ENCODE measurements around the gene TENM4.

Gene TENM4

DNA sequence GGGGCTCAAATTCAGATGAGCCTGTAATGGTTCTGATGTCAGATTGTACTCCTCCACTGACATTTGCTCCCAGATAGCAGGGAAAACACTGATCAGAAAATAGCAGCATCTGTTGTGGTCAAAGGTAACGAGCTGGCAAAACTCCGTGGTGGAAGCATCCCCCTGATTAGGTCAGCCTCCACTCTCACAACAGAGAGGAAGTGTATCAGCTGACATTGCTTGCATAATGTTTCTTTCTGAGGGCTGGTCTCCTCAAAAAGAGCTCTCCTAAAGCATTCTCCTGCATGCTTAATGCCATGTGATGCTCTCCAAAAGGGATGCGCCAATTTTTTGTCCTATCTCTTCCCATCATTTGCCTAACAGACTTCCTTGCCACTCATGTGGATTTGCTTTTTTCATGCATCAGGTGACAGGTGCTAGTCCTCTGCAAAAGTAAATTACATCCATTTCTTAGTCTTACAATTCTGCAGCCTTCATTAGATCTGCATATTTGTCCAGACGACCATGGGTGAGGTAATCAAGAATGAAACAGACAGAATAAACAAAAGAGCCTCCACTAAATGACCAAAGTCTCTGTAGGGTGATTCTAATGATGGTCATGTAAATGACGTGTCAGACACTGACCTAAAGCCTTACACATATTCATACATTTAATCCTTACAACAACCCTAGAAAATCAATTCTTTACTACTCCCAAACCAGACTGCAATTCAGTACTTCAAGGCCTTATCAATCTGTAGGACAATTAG, 6.4 kb upstream of the TENM4 start:
- no peak for DNase-seq

DNA sequence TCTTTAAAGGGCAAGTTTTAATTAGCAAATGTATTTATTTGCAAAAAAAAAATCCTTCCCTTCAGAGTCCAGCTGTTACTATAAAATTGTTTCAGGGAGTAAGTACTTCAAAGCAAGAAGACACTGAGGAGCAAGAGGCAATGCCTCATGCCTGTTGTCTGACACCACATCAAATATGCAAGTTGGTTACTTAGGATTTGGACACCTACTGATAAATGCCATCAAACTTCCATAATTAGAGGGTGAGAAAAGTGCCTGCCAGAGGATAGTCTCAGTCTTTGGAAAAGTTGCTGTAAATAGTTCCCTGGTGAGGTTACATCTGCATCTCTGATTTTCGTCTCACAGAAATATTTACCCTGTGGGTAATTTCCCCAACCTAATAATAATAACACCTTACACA, 4.1 kb upstream of the TENM4 start:
- DNase-seq, result no peak

DNA sequence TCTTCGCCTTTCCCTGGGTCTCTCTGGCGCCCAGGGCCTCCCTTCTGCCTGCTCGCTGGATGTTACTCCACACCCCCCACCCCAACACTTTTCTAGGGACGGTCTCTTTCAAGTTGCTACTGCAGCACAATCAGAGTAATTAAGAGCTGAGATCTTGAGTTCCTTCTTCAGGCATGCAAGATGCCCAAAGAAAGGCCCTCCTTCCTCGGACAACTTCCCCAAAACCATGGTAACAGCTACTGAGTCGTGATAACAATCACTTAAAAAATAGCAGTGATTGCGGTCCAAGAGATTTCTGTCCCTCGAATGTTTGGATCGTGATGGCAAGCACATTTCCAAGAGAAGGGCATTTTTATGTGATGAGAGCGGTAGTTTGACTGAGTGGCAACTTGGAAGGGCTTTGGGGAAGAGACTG, 638 bp upstream of the TENM4 start:
- DNase-seq, result peak; percentile 75

DNA sequence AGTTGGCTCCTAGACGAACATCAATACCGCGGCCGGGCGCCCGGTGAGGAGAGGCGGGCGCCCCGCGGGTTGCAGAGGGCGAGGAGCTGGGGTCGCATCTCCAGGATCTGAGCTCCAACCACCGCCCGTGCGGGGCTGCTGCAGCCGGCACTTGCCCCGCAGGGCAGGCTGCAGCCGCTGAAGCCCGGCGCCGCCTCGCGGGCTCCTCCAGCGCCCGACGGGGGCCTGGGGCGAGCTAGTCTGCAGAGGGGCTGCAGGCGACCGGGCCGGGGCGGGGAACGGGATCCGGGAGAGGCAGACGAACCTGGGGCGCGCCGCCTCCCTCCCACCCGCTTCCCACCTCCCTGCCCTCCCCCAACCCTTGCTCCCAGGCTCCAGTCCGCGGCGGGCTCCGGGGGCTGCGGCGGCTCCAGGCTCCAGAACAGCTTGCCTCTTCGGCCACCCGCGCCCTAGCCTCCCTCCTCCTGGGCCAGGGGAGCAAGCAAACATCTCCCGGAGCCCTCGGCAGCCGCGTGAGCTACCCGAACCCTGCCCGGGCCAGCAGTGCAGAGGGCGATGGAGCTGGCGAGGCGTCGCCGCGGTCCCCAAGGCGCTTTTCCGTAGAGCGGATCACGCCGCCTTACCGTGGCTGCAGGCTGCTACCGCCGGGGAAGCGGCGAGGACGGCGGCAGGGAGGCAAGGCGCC, 802 bp downstream of the TENM4 start:
- DNase-seq, result peak; percentile 38

DNA sequence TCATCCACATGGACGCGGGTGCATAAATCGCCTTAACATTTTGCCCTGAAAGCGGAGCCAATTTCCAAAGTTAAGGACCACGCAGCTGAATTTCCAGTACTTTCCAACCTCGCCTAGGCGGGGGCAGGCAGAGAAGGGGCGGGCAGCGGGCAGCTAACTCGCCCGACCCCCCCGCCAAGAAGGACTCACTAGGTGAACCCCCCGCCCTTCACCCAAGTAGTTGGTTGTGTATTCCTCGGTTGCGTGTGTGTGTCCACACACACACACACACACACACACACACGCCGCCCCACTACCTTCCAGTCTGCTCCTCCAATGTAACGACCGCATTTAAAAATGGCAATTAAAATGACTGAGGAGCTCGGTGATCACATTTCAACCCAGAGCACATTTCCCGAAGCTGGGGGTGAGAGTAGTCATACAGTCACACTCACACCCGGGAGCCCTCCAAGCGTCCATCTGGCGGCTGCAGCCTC, 1.4 kb downstream of the TENM4 start:
- DNase-seq, result peak; percentile 58

DNA sequence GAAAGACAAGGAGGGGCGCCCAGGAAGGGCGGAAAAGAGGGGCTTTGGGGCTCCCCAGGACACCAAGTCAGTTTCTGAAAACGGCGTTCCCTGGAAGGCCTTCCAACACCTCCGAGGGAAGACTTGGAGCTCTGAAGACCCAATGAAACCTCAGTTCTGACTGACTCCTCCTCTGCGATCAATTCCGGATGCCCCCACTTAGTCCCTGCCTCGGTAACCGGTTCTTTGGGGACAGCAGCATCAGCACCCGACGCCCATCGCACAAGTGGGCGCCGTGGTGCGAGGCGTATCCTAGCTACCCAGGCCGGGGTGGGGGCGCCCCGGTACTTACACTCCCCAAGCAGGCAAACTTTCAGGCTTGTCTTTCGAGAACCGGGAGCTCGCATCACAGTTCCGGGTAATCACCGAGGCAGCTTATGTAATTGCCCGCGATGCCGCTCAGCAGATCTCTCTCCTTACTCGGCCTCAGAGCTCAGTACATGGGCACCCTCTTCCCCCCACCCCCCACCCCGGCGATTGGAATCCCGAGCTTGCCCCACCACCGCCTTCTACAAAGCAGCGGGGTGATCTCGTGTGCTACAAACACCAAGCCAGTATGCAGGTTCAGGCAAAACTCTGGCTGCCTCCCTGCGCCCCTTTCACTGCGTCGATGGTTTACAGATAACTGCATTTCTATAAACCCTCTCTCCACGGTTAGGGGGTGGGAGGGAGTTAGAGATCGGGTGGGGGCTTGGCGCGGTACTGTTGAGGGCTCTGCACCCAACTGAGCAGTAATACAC, 2.0 kb downstream of the TENM4 start:
- DNase-seq, result peak; percentile 41

DNA sequence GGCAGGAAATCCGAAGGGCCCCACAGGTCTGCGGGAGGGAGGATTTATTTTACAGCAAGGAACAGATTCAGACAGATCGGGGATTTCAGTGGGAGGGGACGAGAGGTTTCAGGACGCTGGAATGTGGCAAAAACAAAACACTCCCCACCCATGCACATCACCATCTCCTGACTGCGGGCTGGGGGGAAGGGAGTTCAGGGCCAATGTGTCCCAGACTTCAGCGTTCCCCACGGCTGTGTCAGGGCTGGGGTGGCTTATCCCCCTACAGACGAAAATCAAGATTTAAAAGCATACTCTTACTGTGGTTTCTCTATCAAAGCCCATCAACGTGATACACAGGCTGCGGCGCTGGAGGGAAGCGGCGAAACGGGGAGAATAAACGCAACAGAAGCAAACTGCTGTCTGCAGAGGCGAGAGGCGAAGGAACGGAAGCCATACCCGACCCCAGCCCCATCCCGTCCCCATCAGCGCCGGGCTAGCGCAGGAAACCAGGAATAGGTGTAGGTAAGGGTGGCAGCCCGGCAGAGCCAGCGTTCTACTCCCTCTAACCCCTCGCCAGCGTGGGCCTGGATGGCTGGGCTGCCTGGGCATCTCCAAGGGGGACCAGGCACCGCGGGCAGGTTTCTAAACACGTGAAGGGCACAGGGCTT, 2.7 kb downstream of the TENM4 start:
- DNase-seq, result peak; percentile 85

DNA sequence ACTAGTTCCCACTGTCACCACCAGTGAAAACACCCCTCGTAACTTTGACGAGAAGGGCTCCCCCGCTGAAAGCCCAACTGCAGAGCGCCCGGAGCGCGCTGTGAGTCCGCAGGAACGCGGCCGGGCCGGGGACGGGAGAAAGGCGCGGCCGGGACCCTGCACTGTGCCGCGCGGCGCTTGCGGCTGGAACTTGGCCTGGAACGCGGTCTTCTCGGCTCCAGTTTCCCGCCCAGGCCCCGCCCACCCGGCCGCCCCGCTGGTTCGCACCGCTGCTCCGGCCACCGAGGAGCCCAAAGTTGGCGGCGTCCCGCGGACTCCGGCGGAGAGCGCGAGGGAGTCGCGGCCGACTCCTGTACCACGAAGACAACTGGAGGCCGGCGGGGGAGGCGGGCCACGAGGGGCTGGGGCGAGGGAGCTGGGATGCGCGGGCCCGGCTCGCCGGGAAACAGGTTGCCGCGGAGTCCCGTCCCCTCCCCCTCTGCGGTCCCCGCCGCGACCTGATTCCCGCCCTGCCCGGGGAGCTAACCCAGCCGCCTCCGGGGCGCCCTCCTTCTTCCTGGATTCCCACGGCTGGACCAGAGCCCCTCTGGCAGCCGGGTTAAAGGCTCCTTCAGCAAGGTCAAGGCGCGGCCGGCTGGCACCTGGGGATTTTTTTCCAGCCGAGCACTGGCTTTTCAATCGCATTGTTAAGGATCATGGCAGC, 3.4 kb downstream of the TENM4 start:
- DNase-seq, result peak; percentile 69

DNA sequence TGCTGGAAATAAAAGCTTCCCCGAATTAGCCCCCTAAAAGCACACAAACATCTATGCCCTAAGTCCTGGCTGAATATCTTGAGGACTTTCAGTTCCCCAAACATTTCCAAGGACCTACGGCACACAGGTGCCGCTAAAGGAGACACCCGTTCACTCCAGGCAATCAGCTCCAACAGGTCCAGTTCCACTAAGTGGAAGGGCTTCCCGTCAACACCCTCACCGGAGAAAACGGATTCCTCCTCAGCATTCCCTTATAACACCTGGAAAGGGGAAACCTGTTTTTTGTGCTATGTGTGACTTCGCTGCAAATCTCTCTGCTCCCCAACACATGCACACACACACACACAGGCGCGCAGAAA, 3.9 kb downstream of the TENM4 start:
- no peak for DNase-seq

DNA sequence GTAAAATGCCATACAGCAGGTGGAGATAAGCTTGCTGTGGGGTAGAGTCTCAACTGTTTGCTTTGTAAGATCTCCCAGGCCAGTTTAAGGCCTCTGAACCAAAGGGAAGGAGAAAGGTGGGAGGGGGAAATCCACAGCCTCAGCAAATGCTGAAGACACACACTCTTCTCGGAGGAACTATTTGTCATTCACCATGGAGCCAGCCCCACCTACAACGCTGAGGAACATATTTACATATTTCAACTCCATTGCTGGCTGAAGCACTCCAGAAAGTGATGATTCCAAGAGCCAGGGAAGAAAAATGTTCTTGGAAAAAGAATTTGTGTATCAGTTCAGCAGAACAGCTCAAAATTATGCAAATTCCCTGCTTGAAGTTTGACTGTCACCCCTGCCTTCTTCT, 6.5 kb downstream of the TENM4 start:
- DNase-seq, result no peak

DNA sequence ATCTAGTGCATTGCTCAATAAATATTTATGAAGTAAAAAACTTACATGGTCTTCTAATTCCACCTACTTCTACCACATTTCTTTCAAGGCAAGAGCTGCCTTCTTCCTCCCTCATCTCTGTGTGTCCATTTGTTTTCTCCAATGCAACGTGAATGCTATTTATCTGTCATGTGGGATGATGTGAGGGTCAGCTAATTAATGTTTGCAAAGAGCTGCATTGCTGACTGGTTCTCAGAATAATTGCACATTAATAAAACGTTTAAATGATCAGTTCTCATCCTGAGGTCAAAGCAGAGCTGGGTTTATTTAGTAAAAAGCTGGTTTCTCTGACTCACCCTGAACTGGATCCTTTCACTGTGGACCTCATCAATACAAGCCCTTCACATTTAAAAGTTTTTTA, 8.7 kb downstream of the TENM4 start:
- DNase-seq, result no peak

DNA sequence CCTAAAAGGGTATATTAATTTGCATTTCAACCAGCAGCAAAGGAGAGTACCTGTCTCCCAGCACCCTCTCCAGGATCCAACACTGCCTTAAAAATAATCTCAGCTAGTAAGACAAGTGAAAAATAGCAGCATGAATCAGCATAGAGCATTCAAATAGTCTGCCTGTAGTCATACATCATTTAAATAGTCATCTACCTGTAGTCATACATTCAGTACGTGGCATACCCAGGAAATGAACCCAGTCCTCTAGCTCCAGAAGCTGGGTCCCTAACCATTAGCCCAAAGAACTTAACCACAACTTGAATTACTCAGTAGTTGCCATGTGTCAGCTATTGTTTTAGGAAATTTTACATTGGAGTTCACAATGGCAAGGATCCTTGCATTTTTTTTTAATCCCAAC, 9.3 kb downstream of the TENM4 start:
- peak; percentile 90 for DNase-seq

DNA sequence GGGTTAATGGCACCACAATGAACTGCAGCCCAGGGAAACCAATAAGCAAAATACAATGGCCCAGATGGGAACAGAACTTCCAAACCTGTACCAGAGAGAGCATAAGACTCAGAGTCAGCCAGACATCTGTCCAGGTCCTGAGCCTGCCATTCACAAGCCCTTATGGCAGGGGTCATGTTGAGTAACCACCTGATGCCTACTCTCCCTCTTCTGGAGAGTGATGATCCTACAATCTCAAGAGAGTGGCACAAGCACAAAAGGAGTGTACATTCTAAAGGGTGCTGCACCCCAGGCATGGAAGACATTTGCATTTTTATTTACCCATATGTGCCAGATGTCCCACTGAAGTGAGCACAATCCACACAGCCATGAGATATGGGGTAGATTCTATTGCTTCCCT, 10.6 kb downstream of the TENM4 start:
- DNase-seq, result no peak

DNA sequence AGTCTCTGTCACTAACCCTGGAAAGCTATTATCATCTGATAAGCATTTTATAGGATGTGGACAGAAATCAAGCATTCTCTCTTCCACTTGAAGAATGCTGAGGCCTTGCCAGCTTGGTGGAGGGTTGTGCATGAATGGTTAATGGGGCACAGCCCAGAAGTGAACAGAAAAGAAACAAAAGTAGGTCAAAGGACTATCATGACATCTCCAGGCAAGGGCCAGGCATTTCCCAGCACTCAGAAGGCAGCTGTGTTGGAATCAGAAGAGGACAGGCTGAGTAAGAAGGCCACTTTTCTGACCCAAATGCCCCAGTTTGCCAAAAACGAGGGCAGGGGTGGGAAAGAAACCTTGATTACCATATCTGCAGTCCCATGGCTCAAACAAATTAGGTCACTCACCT, 12.4 kb downstream of the TENM4 start:
- DNase-seq, result no peak

DNA sequence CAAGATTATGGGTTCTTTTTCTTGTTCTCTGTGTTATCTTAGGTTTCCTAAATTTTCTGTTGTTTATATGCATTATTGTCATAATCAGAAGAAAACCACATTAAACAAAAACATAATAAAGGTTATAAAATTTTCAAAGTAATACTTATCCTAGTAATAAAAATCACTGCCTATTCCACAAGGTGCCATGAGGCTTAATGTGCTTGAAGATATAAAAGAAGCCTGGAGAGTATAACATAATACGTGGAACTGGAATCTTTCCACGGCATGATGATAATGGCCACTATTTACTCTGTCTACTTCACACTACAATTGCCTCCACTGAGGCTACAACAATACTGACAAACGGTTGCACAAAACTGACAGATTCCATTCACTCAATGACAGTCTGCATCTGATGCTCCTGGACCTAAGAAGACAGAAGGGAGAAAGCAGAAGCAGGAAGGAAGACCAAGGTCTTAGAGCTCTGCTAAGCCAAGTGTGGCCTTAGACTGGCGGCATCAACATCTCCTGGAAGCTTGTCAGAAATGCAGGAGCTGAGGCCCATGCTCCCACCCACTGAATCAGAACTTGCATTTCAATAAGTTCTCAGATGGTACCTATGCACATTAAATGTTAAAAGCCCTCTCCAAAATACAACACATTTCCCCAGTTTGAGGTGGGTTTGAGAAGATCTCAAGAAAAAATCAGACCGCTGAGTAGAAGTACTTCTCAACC, 13.1 kb downstream of the TENM4 start:
- no peak for DNase-seq

DNA sequence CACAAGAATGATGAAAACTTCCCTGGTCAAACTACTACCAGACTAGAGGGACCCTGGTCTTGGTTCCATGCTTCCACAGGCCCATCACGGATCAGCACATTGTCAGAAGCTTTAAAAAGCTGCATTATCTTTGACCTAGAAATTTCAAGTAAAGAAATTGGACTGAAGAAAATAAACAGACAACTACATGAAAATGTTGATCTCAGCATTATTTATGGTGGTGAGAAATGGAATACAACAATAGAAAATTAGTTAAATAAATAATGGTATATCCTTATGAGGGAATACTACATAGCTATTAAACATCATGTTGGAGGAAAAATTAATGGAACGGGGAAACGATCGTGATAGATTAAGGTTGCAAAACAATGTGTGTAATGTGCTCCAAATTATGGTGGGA, 13.7 kb downstream of the TENM4 start:
- DNase-seq, result no peak

DNA sequence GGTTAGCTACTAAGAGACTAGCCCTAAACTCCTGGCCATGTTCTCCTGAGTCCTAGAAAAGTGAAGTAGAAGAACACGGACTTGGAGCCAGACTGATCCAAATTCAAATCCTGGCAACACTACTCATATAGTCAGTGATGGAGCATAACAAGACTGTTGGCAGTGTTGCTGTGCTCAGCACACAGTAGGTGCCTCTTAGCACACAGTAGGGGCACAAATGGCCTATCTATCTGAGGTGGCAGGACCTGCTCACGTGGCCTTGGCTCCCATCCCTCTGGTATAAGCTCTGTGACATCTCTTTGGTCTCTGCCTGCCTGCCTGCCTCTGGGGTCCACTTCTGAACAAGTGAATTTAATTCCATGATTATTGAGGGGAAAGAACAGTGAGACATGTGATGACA, 15.4 kb downstream of the TENM4 start:
- DNase-seq, result no peak

DNA sequence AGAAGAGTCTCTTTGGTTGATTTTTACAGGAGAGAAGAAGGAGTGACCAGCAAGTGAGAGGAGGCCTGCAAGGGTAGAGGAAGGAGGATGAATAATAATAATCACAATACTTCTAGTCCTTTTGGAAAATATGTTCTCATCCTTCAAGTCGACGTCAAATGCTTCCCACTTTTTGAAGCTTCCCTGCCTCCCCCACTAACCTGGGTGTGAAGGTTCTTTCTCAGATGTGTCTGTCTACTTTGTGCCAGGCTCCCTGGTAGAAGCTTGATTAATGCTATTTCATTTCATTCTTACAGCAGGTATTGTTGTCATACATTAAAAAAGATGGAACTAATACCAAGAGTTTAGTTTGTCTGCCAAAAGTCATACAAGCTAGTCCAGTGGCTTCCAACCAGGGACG, 17.1 kb downstream of the TENM4 start:
- DNase-seq, result no peak

DNA sequence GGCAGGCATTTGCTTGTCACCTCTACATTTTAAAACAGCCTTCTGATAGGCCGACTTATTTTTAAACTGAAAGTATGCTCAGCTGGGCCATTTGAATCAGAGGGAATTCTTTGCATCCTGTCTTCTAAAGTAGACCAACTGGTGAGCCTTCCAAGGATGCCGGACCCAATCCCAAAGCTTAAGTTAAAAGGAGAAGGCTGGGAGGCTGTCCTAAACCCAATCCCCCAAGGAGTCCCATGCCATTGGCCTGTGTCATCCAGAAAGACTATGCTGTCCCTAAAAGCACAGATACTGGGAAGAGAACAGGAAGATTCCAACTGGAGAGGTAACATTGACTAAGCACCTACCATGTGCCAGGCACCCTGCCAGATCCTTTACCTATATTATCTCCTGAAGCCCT, 18.0 kb downstream of the TENM4 start:
- DNase-seq, result peak; percentile 59

DNA sequence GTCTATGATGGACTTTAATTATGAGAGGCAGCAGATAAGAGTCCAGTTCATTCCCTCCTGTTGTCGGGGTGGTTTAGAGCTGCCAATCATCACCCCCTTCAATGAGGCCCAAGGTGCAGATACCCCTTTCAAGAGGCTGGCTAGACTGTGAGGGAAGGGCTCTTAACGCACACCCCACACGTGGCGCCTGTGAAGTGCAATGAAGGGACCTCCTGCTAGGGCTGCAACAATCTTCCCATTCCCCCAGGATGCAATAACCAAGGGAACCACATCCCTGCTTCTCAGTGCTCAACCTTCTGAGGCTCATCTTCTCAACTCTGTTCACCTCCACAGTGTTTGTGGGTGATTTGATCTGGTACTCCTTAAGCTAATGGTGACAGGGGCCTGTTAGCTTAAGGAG, 19.0 kb downstream of the TENM4 start:
- no peak for DNase-seq

DNA sequence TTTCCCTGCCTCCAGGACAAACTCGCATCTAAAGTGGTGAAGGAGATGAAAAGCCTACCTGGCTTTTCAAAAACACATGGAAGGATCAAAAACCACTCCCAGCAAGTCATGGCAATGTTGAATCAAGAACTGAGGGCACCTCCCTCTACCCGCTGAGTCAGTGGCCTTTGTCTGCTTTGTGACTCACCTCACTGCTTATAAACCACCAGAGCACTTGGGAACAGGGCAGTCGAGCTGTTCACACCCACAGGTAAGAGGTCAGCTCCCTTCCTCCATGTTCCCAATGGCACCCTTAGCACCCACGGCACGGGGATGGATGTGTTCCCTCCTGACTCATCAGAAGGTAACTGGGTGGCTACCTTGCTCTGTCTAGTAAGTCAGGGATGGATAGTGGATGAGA, 21.7 kb downstream of the TENM4 start:
- DNase-seq, result peak; percentile 72

DNA sequence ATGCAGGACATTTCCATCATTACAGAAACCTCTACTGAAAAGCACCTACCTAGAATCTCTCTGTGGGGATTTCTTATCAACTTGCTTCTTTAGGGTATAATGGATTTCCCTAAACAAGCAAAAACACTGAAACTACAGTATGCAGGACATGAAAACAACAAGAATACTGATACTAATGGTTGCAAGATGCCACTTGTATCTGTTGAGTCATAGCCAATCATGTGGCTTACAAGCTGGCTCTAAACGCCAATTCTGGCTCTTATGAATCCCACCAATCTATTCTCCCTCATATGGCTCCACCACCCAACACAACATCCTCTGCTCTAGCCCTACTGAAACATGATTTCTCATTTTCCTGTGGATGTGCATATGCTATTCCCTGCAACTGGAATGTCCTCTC, 22.6 kb downstream of the TENM4 start:
- DNase-seq, result no peak

Data from fibroblast of skin of right biceps (primary cell).